ENCODE results near the gene GPR146.
"Not testable (repeated sequence)": the region's sequence is repeated elsewhere in the genome, so short reads cannot be mapped to it uniquely, and the experiment has no call there.

Gene GPR146

DNA sequence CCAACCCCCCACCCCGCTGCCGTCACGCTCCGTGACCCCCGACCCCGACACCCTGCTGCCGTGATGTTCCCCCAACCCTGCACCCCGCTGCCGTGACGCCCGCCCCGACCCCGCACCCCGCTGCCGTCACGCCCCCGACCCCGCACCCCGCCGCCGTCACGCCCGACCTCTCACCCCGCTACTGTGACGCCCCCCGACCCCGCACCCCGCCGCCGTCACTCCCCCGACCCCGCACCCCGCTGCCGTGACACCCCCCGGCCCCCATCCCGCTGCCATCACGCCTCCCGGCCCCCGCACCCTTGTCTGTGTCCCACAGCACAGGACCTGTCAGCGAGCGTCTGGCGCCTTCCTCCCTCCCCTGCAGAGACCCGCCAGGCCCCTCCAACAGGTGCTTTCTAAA is 29.7 kb downstream of the GPR146 start:
- DNase-seq (ENCODE audit: low read depth in 1 of 2, low spot score in 1 of 2): not testable (repeated sequence)

DNA sequence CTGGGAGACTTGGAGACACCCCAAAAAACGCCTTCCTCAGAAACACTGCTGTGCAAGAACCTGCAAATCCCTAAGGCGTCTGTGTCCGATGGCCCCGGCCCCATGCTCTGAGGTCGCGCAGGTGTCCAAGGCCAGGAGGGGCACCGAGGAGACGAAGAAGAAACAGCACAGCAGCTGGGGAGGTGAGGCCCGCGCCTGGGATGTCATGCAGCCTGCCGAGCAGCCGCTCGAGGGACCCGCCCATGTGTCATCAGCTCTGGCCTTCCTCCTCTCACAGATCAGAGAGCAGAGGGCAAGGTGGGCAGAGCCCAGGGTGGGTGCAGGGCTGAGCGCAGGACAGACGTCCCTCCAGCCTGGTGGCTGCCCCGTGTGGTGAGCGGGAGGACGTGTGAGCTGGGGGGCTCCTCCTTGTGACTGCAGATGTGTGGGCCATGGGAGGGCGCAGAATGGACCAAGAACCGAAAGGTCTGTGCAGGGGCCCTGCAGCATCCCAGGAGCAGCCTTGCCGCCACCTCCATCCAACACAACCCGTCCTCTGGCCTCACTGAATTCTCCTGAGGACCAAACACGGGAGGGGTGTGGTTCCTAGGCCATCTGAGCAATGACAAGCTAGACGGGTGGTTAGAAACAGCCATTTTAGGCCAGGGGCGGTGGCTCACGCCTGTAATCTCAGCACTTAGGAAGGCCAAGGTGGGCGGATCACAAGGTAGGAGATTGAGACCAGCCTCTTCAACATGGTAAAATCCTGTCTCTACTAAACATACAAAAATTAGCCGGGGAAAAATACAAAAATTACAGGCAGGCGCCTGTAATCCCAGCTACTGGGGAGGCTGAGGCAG is 30.5 kb downstream of the GPR146 start:
- no peak for DNase-seq (ENCODE audit: low read depth in 1 of 2, low spot score in 1 of 2)

DNA sequence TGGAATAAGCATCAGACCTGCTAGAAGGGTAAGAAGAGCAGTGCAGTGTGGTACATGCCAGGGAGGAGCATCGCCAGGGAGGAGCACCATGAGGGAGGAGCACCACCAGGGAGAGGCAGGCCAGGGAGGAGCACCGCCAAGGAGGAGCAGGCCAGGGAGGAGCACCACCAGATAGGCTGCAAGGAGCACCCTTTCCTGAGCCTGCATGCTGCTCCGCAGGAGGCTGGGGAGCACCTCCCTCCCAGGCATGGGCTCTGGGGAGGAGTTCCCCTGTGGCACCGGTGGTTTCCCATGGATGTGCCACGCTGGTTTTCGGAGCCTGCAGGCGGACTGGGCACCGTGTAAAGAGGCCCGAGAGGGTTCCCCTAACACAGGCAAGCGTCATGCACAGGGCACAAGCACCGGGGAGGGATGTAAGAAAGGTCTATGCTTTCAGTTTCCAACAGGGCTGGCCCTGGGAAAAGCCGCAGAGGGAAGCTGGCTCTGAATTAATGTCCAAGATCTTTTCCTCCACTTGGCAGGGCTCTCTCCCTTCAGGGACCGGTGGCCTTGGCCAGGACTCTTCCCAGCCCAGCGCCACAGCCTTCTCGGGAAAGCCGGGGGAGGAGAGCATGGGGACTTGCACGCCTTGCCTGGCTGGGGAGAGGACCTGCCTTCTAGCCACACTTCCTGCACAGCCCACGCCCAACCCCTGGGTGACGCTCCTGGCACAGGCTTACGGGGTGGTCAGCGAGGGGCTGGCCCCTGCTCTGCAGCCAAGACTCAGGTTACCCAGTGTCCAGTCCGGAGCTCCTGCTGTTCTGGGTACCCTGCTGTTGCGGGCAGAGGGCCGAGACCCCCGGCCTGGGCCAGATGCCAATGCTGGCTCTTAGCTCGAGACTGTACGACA is 32.1 kb downstream of the GPR146 start:
- no peak for DNase-seq (ENCODE audit: low read depth in 1 of 2, low spot score in 1 of 2)

DNA sequence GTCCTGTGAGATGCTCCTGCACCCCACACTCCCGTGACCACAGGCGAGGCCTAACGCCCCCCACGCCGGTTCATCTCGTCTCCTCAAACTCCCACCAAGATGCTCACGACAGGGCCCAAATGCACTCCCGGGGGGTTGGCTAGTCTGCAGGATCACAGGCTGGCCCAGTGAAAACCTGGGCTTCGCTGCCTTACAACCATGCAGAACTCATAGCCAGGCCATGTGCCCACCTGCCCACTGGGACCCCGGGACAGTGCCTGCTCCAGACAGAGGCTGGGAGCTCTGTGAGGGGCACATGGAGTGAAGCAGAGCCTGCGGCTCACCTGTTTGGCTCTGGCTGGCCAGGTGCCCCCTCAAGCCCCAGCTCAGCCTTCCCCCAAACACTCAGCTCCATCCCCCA is 34.2 kb downstream of the GPR146 start:
- no peak for DNase-seq (ENCODE audit: low read depth in 1 of 2, low spot score in 1 of 2)

DNA sequence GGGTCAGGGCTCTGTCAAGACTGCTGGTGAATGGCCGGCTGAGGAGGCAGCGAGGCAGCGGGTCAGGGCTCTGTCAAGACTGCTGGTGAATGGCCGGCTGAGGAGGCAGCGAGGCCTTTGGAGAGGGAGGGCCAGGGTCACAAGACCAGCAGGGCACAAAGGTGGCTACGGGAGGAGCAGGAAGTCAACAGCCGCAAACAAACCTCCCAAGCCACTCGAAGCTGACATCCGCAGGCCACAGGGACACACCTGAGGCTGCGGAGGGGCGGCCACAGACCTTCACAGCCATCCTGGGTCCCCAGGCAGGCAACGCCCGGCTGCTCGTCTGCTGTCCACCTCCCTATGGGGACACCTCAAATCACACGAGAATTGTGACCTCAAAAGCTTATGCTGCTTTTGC is 34.6 kb downstream of the GPR146 start:
- DNase-seq (ENCODE audit: low read depth in 1 of 2, low spot score in 1 of 2): no peak

DNA sequence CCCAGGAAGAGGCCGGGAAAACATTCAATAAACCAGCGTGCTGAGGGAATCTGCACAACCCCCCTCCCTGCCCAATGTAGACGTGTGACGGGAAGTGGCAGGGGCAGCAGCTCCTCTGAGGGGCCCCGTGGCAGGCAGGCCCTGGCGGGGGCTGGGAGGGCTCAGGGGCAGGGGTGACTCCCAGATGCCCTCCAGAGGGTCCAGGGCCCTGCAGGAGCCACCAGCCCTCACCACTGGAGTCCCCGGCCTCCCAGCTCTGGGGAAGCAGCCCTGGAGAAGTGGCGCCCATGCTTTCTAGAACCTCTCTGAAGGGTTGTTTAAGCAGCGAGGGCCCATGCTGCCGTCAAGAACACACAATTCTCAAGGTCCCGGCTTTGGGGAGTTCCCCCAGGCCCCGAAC is 35.2 kb downstream of the GPR146 start:
- no peak for DNase-seq (ENCODE audit: low read depth in 1 of 2, low spot score in 1 of 2)

DNA sequence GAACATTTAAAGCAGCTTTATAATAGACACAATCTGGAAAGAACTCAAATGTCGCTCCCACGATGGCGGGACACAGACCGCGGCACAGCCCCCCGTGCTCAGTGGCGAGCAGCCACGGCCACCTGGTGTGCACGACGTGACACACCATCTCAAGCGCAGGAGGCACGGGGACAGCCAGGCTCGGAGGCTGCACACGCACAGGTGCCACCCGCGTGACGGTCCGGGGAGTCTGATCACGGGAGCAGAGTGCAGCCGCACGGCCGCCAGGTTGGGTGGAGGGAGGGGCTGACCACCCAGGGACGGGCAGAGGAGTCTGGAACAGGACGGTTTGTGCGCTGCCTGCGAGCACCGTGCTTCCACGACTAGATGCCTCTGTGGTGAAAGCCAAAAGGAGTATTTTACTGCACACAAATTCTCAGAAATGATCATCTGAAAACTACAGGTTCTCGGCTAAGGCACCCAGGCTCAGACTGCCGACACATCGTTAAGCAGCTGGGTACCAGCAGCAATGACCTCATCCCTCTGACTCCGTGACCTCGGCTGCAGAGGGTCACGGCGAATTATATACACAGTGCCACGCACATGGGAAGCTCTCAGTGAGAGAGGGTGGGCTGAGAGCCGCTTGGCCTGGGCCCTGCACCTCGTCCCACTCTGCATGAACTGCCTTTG is 36.0 kb downstream of the GPR146 start:
- no peak for DNase-seq (ENCODE audit: low read depth in 1 of 2, low spot score in 1 of 2)

DNA sequence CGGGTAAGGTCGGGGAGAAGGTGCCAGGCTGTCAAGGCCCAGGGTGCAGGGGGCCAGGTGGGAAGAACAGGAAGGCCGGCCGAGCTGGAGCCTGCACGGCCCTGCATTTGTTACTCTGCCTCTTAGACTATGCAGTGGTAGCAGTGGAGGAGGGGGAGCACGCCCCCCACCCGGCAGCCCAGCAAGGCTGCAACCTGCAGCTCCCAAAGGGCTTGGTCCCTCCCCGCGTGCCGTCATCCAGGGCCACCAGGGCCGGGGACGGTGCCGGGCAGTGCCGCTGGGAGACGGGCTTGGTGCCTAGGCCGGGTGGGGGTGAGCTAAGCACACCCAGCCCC is 36.5 kb downstream of the GPR146 start:
- no peak for DNase-seq (ENCODE audit: low read depth in 1 of 2, low spot score in 1 of 2)

DNA sequence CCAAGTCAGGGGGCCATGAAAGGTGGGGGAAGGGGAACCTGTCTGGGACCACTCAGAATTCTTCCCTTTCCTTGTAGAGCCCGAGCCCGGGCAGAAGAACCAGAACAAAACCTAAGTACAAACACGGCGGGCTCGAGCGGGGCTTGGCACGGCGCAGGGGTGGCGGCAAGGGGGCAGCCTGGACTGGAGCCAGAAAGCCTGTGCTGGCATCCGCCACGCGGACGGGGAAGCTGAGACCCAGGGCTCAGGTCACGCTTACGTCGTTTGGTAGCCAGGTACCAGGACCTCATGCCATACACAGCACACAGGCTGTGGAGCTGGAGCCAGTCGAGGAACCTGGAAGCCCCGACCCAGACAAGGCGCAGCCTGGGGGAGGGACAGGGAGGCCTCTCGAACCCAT is 37.0 kb downstream of the GPR146 start:
- DNase-seq (ENCODE audit: low read depth in 1 of 2, low spot score in 1 of 2): no peak

DNA sequence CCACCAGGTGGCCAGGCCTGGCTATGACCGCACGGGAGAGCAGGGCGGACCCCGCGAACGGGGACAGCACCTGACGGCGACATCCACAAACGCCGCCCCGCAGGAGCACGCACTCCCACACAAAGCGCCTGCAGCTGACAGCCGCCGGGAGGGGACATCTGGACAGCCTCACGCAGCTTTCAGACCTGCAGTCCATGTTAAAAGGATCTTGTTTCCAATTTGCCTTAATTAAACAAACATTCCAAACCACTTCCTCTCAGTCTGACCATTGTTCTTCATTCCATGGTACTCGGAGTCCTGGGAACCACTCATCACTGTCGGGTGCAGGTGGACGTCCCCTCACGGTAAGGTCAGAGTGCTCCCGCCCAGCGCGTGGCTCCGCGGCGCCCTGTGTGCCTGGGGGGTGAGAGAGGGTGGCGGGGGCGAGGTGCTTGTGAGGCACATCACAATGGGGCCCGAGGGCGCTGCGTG is 37.6 kb downstream of the GPR146 start:
- DNase-seq (ENCODE audit: low read depth in 1 of 2, low spot score in 1 of 2): no peak

DNA sequence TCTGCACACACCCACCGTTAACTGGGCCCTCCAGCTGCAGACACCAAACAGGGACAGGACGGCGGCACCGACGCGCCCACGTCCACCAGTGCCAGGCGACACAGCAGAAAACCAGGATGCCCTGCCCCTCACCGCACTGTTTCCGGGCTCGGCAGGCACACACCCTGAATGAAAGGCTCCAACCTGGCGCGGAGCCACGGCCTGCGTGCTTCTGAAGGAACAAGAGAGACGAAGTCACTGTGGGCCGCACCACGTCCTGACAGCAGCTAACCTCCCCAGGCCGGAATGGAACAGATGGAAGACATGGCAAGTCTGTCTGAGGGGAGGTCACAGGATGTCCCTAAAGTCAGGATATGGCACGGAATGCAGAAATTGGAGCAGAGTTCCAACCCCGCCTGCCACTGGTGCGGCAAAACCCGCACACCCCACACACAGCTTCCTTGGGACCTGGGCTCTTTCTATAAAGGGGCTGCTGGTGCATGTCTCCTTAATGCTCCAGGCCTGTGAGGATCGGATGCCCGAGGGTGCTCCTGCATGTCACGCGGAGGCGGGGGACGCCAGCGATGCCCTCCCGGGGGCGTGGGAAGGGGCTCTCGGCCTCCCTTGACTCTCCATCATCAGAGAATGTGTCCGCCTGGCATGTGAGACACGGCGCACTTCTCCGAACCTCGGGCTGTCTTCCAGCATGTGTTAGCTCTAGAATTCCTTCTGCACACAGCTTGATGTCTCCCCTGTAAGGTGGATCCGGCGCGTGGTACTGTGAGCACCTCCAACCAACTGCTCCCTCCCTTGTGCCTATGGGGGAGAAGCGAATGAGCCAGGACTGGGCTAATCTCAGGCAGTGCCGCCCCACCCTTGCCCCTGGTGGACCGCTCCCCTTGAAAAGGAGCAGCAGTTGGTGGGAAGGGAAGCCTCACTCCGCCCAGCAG is 39.6 kb downstream of the GPR146 start:
- no peak for DNase-seq (ENCODE audit: low read depth in 1 of 2, low spot score in 1 of 2)

DNA sequence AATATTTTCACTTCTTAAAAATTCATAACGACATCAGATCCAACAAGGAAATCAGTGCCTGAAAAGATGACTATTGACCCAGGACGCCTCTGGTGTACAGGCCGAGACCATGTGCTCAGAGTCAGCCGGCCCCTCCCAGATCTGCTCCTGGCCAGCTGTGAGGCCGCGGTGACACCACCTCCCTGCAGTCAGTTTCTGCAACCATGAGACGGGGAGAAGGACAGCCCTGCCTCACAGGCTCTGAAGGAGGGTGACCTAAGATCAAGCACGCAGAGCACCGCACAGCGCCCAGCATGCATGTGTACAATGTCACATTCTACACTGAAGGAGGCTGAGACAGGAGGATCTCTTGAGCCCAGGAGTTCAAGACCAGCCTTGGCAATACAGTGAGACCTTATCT is 40.9 kb downstream of the GPR146 start:
- DNase-seq (ENCODE audit: low read depth in 1 of 2, low spot score in 1 of 2): no peak

DNA sequence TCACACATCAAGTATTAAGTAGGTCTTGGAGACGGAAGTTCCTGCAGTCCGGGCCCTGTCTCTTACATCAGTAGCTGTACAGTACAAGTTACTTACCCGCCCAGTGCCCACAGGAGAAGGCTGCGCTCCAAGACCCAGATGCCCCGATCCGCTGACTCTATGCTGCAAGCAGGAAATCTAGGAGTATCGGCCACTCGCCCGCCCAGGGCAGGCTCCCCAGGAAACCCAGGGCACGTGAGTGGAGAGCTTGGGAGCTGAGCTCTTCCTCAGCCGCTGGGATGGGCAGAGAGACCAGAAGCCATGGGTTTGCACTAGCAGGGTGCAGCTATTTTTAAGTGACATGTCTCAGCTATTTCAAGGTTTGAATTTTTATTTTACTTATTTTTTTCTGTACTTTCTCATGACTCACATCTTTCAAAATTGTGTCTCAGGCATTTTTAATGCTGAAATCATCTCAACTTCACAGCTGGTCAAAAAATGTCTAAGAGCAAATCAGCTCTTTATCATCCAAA is 41.6 kb downstream of the GPR146 start:
- no peak for DNase-seq (ENCODE audit: low read depth in 1 of 2, low spot score in 1 of 2)

DNA sequence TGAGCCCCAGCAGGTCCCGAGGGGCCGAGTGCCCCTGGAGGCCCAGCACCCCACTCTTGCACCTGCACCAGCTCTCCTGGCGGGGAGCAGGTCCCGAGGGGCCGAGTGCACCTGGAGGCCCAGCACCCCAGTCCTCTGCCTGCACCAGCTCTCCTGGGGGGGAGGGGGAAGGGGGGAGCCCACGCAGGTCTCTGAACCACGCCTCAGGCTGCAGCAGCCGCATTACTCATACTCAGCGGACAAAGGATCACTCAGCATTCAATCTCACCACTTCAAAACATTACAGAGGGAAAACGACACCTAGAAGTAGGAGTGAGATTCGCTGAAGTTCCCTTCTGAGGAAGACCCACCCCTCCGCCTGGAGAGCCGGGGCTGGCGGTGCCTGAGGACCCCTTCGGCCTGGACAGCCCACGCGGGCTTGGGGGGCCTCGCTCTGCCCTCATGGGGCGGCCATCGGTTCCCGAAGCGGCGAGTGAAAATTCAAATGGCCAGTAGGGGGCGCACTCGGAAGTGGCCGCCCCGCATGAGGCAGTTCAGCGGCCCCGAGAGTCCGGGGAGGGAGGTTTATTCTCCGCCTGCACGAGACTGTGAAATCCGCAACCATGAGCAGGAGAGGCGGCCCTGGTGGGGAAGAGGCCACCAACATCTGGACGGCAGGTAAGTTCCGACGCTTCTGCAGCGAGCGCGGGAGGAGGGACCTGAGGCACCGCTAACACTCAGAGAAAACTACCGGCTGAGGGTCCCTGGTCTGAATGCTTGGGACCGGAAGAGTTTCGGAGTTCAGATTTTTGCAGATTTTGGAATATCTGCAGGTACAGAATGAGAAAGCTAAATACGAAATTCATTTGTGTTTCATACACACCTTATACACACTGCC is 42.5 kb downstream of the GPR146 start:
- DNase-seq (ENCODE audit: low read depth in 1 of 2, low spot score in 1 of 2): peak; percentile 55 to 58

DNA sequence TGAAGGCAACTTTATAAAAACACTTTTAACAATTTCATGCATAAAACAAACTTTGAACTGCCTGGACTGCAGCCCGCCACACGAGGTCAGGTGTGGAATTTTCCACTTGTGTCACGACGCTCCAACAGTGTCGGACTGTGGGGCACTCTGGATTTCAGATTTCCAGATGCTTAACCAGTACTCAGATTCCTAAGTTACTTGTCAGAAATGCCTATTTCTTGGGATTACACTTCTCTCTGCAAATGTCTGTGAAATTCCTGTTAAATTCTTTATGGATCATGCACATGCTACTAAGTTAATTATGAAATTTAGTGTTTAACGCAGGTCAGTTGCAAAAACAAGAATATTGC is 43.1 kb downstream of the GPR146 start:
- no peak for DNase-seq (ENCODE audit: low read depth in 1 of 2, low spot score in 1 of 2)

DNA sequence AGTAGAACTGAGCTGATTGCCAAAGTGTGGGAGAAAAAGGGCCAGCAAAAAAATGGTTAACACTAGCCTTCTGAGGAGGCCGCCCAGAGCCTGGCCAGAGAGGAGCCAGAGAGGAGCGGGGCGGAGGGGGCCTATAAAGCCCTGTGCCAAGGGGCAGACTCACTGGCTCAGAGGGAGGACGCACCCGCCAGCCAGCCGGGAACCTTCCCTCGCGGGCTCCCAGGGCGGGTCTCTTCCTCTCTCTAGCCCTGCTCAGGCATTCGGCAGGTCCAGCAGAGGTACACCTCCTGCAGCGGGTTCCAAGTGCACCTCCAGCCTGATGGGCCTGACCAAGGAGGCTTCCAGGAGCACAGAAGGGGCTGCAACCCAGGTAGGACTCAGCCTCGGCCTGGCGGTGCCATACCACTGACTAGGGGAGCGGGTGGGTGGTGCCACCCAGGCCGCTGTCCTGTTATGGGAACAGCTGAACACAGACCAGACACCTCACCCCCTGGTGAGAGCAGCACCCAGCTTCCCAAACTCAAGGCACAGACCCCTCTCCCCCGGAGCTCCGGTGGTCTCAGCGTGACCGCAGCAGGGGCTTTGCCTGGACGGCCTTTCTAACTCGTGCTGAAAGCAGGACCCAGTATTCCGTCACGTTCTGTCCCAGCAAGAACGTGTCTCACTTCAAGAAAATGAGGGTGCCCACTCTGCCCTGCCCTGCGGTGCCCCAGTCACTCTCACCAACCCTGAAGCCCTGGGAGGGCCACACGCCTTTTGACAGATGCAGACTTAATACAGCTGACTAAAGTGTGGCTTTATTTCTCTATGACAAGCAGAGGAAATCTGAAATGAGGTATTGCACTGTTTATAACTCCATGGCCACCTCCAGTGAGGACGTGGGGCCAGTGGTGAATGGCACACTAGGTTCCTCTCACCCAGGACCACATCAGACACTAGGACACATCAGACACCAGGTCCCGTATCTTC is 43.9 kb downstream of the GPR146 start, which contains the start of gene GPER1:
Gene GPER1 (plus strand): TSS at position 162 of the 969 bp plus-strand sequence. CDS start 3,616 bp downstream, outside the sequence.
- no peak for DNase-seq (ENCODE audit: low read depth in 1 of 2, low spot score in 1 of 2)

DNA sequence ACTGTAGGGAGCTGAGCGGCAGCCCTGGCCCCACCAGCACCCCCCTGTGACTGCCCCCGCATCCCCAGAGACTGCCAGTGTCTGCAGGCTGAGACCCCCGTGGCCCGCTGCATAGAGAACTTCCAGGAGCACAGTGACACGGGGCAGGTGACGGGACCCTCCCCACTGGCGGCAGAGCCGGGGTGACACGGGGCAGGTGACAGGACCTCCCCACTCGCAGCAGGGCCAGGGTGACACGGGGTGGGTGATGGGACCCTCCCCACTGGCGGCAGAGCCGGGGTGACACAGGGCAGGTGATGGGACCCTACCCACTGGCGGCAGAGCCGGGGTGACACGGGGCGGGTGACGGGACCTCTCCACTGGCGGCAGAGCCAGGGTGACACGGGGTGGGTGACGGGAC is 45.9 kb downstream of the GPR146 start:
- no peak for DNase-seq (ENCODE audit: low read depth in 1 of 2, low spot score in 1 of 2)
